LNCaP clone FGC (cell line): ENCODE data around the gene NXPE4.
"Not testable (repeated sequence)": the region's sequence is repeated elsewhere in the genome, so short reads cannot be mapped to it uniquely, and the experiment has no call there.

Source experiments
- DNase-seq: peaks from one replicate; pipeline ENCODE4 v3.0.0-alpha.2; 2011; ENCODE audit warnings: low read depth
- H3K4me3 ChIP-seq: 2 replicates; pipeline ENCODE4 v1.5.1; 2011; ENCODE audit warnings: mild to moderate bottlenecking, low read depth, low read length, control low read depth
- TF ChIP-seq, protein P1 (sequence below): IDR thresholded peaks from 2 replicates; pipeline ENCODE4 v1.5.1; 2012; ENCODE audit warnings: mild to moderate bottlenecking; ENCODE audit not compliant: control insufficient read depth, insufficient read depth; ENCODE audit errors: extremely low read depth

NXPE4 gene

DNA sequence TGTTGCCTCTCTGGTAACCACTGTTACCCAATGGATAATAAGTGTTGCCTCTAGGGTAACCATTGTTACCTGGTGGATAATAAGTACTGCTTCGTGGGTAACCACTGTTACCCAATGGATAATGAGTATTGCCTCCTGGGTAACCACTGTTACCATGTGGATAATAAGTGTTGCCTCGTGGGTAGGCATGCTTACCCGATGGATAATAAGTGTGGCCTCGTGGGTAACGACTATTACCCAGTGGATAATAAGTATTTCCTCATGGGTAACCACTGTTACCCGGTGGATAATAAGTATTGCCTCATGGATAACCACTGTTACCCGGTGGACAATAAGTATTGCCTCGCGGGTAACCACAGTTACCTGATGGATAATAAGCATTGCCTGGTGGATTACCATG lies 13.8 kb upstream of the NXPE4 start:
- no peak overlapping the region for H3K4me3 ChIP-seq
- TF ChIP-seq, protein P1, sequence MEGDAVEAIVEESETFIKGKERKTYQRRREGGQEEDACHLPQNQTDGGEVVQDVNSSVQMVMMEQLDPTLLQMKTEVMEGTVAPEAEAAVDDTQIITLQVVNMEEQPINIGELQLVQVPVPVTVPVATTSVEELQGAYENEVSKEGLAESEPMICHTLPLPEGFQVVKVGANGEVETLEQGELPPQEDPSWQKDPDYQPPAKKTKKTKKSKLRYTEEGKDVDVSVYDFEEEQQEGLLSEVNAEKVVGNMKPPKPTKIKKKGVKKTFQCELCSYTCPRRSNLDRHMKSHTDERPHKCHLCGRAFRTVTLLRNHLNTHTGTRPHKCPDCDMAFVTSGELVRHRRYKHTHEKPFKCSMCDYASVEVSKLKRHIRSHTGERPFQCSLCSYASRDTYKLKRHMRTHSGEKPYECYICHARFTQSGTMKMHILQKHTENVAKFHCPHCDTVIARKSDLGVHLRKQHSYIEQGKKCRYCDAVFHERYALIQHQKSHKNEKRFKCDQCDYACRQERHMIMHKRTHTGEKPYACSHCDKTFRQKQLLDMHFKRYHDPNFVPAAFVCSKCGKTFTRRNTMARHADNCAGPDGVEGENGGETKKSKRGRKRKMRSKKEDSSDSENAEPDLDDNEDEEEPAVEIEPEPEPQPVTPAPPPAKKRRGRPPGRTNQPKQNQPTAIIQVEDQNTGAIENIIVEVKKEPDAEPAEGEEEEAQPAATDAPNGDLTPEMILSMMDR = no peak
- DNase-seq = no peak

DNA sequence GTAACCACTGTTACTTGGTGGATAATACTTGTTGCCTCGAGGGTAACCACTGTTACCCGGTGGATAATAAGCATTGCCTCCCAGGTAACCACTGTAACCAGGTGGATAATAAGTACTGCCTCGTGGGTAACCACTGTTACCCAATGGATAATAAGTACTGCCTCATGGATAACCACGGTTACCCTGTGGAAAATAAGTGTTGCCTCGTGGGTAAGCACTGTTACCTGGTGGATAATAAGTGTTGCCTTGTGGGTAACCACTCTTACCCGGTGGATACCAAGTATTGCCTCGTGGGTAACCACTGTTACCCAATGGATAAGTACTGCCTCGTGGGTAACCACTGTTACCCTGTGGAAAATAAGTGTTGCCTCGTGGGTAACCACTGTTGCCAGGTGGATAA lies 13.0 kb upstream of the NXPE4 start:
- H3K4me3 ChIP-seq, DNase-seq: not testable (repeated sequence)

DNA sequence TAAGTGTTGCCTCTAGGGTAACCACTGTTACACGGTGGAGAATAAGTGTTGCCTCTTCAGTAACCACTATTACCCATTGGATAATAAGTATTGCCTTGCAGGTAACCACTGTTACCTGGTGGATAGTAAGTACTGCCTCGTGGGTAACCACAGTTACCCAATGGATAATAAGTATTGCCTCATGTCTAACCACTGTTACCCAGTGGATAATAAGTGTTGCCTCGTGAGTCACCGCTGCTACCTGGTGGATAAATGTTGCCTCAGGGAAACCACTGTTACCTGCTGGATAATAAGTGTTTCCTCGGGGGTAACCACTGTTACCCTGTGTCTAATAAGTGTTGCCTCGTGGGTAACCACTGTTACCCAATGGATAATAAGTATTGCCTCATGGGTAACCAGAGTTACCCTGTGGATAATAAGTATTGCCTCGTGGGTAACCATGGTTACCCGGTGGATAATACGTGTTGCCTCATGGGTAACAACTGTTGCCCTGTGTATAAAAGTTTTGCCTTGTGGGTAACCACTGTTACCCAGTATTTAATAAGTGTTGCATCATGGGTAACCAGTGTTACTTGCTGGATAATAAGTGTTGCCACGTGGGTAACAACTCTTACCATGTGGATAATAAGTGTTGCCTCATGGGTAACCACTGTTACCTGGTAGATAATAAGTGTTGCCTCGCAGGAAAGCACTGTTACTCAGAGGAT lies 12.3 kb upstream of the NXPE4 start:
- DNase-seq = no peak
- H3K4me3 ChIP-seq = no peak overlapping the region
- TF ChIP-seq, protein P1 = 0 out of 2 replicates have a peak, but pooled peaks have one; percentile 13

DNA sequence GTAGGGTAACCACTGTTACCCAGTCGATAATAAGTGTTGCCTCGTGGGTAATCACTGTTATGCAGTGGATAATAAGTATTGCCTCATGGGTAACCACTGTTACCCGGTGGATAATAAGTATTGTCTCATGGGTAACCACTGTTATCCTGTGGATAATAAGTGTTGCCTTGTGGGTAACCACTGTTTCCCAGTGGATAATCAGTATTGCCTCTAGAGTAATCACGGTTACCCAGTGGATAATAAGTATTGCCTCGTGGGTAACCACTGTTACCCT lies 11.2 kb upstream of the NXPE4 start:
- H3K4me3 ChIP-seq, DNase-seq: not testable (repeated sequence)

DNA sequence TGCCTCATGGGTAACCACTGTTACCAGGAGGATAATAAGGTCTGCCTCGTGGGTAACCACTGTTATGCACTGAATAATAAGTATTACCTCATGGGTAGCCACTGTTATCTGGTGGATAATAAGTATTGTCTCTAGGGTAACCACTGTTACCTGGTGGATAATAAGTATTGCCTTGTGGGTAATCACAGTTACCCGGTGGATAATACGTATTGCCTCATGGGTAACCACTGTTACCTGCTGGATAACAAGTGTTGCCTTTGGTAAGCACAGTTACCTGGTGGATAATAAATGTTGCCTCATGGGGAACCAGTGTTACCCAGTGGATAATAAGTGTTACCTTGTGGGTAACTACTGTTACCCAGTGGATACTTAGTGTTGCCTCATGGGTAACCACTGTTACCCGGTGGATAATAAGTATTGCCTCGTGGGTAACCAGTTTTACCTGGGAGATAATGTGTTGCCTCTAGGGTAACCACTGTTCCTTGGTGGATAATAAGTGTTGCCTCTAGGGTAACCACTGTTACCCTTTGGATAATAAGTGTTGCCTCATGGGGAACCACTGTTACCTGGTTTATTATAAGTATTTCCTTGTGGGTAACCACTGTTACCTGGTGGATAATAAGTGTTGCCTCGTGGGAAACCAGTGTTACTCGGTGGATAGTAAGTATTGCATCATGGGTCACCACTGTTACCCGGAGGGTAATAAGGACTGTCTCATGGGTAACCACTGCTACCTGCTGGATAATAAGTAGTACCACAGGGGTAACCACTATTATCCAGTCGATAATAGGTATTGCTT lies 10.6 kb upstream of the NXPE4 start:
- DNase-seq = peak; percentile 11
- TF ChIP-seq, protein P1 = peak; percentile 66
- H3K4me3 ChIP-seq = no peak overlapping the region

DNA sequence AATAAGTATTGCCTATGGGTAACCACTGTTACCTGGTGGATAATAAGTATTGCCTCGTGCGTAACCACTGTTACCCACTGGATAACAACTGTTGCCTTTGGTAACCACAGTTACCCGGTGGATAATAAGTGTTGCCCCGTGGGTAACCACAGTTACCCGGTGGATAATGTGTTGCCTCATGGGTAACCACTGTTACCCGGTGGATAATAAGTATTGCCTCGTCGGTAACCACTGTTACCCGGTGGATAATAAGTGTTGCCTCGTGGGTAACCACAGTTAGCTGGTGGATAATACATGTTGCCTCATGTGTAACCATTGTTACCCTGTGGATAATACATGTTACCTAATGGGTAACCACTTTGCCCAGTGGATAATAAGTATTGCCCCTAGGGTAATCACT lies 9.8 kb upstream of the NXPE4 start:
- H3K4me3 ChIP-seq = no peak overlapping the region
- TF ChIP-seq, protein P1 = no peak
- DNase-seq = no peak

DNA sequence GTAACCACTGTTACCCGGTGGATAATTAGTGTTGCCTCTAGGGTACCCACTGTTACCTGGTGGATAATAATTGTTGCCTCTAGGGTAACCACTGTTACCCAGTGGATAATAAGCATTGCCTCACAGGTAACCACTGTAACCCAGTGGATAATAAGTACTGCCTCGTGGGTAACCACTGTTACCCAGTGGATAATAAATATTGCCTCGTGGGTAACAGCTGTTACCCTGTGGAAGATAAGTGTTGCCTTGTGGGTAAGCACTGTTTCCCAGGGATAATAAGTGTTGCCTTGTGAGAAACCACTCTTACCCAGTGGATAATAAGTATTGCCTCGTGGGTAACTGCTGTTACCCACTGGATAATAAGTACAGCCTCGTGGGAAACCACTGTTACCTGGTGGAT lies 9.3 kb upstream of the NXPE4 start:
- TF ChIP-seq, protein P1 = no peak
- DNase-seq = no peak
- no peak overlapping the region for H3K4me3 ChIP-seq
